Activated CD8-positive, alpha-beta T cell treated with anti-CD3 and anti-CD28 coated beads, Interleukin-2, amount 10 ng/mL, durations not matched to agents 7 days and 5 days (primary cell): Measurements from ENCODE around the gene NEB. TPM values are rescaled to one million over a fixed set of nuclear protein-coding genes. Genes with fewer than 3 reads are reported as not detected.

Experiments
- ATAC-seq: fragments of 150-1000 bp; cut with Tn5 transposase; one replicate; pipeline ENCODE4 v1.10.0; 2021; ENCODE audit warnings: moderate library complexity
- CTCF ChIA-PET: fragments of 350-600 bp; sonication (Branson Sonifier 250); formaldehyde crosslinking; loops from one replicate; lab custom pipeline; 2021; ENCODE audit warnings: antibody characterized with exemption; lab: Charles Lee
- POLR2A ChIA-PET: fragments of 350-600 bp; sonication (Branson Sonifier 250); formaldehyde crosslinking; loops from one replicate; lab custom pipeline; 2021; ENCODE audit warnings: antibody characterized with exemption; lab: Charles Lee
- DNase-seq: peaks from one replicate; pipeline ENCODE4 v3.0.0-alpha.2; 2020
- H3K27ac Mint-ChIP-seq: one replicate; pipeline ENCODE4 v1.8.0; 2021; ENCODE audit warnings: mild to moderate bottlenecking, mixed read lengths
- H3K27me3 Mint-ChIP-seq: one replicate; pipeline ENCODE4 v1.8.0; 2021; ENCODE audit warnings: low read depth, mixed read lengths
- H3K36me3 Mint-ChIP-seq: one replicate; pipeline ENCODE4 v1.8.0; 2021; ENCODE audit warnings: low read depth, mixed read lengths
- H3K4me1 Mint-ChIP-seq: one replicate; pipeline ENCODE4 v1.8.0; 2021; ENCODE audit warnings: low read depth, mixed read lengths
- H3K4me3 Mint-ChIP-seq: one replicate; pipeline ENCODE4 v1.8.0; 2021; ENCODE audit warnings: mild to moderate bottlenecking, mixed read lengths
- H3K9me3 Mint-ChIP-seq: one replicate; pipeline ENCODE4 v1.8.0; 2022; ENCODE audit warnings: mixed read lengths; ENCODE audit not compliant: insufficient read depth
- total RNA-seq, 2 experiments: library from RNA; stranded (reverse); gene quantifications; one replicate each; pipeline ENCODE4 v1.2.3, GENCODE V29; 2021

NEB gene
- total RNA-seq, 2 experiments from 2014 or later: 0.31 to 0.40 TPM

- POLR2A ChIA-PET: no interaction called here
- DNase-seq (no peak), ATAC-seq (no peak)
- no peaks in the 10 kb centered on the region for H3K27me3 Mint-ChIP-seq
- no peak overlapping the region for H3K27ac Mint-ChIP-seq
- H3K36me3 Mint-ChIP-seq: peaks cover 3% of the 10 kb centered on the region
- H3K4me1 Mint-ChIP-seq: peaks cover 6% of the 10 kb centered on the region
- no peaks in the 10 kb centered on the region for H3K9me3 Mint-ChIP-seq
- no peak overlapping the region for H3K4me3 Mint-ChIP-seq
- CTCF ChIA-PET: no interaction called here
Observed at GRCh38 chr2:151770995-151771394, 36.7 kb upstream of the NEB start.

GRCh38 chr2:151769606-151770005 lies 35.3 kb upstream of the NEB start:
- Mint-ChIP-seq H3K27ac (no peak overlapping the region), H3K36me3 (no peaks in the 10 kb centered on the region), H3K4me1 (peaks cover 9% of the 10 kb centered on the region), H3K27me3 (no peaks in the 10 kb centered on the region), H3K9me3 (no peaks in the 10 kb centered on the region), H3K4me3 (no peak overlapping the region)
- ATAC-seq: no peak
- CTCF ChIA-PET: no interaction called here
- POLR2A ChIA-PET: no interaction called here
- no peak for DNase-seq

GRCh38 chr2:151767536-151767935 lies 33.3 kb upstream of the NEB start:
- DNase-seq (no peak), ATAC-seq (no peak)
- no peak overlapping the region for H3K4me3 Mint-ChIP-seq
- no peak overlapping the region for H3K27ac Mint-ChIP-seq
- ChIA-PET CTCF (no interaction called here), POLR2A (no interaction called here)
- peaks cover 9% of the 10 kb centered on the region for H3K4me1 Mint-ChIP-seq
- no peaks in the 10 kb centered on the region for H3K36me3 Mint-ChIP-seq
- no peaks in the 10 kb centered on the region for H3K27me3 Mint-ChIP-seq
- H3K9me3 Mint-ChIP-seq: no peaks in the 10 kb centered on the region

- POLR2A ChIA-PET: no interaction called here
Observed at GRCh38 chr2:151766437-151767153, 32.3 kb upstream of the NEB start.

GRCh38 chr2:151765760-151766410 lies 31.6 kb upstream of the NEB start:
- DNase-seq (no peak), ATAC-seq (no peak)
- ChIA-PET CTCF (interaction anchor here (0.5 kb wide), 1 partner anchor 33 kb away, joined by 3 read pairs; no protein-coding TSS in a partner anchor), POLR2A (no interaction called here)
- Mint-ChIP-seq H3K27me3 (no peaks in the 10 kb centered on the region), H3K4me3 (no peak overlapping the region), H3K4me1 (peaks cover 9% of the 10 kb centered on the region), H3K36me3 (no peaks in the 10 kb centered on the region), H3K27ac (peak overlapping the region; percentile 60), H3K9me3 (no peaks in the 10 kb centered on the region)

More at GRCh38 chr2:151766437-151767153, 32.3 kb upstream of the NEB start:
- Mint-ChIP-seq H3K27me3 (no peaks in the 10 kb centered on the region), H3K27ac (peak overlapping the region; percentile 60), H3K36me3 (no peaks in the 10 kb centered on the region), H3K4me1 (peaks cover 9% of the 10 kb centered on the region), H3K9me3 (no peaks in the 10 kb centered on the region), H3K4me3 (no peak overlapping the region)
- DNase-seq (no peak), ATAC-seq (no peak)
- CTCF ChIA-PET: no interaction called here

GRCh38 chr2:151762694-151763093 lies 28.4 kb upstream of the NEB start:
- Mint-ChIP-seq H3K36me3 (no peaks in the 10 kb centered on the region), H3K4me3 (no peak overlapping the region), H3K27me3 (no peaks in the 10 kb centered on the region), H3K27ac (no peak overlapping the region), H3K9me3 (no peaks in the 10 kb centered on the region), H3K4me1 (peaks cover 9% of the 10 kb centered on the region)
- ChIA-PET POLR2A (no interaction called here), CTCF (no interaction called here)
- no peak for ATAC-seq
- no peak for DNase-seq

- ATAC-seq: no peak
Observed at GRCh38 chr2:151761687-151762086, 27.4 kb upstream of the NEB start.

GRCh38 chr2:151761193-151761592 lies 26.9 kb upstream of the NEB start:
- H3K4me1 Mint-ChIP-seq: peaks cover 5% of the 10 kb centered on the region
- no peaks in the 10 kb centered on the region for H3K36me3 Mint-ChIP-seq
- no peaks in the 10 kb centered on the region for H3K27me3 Mint-ChIP-seq
- no peak overlapping the region for H3K27ac Mint-ChIP-seq
- H3K4me3 Mint-ChIP-seq: no peak overlapping the region
- no peak for DNase-seq
- no peak for ATAC-seq
- no peaks in the 10 kb centered on the region for H3K9me3 Mint-ChIP-seq
- CTCF ChIA-PET: no interaction called here
- POLR2A ChIA-PET: no interaction called here

More at GRCh38 chr2:151761687-151762086, 27.4 kb upstream of the NEB start:
- H3K4me3 Mint-ChIP-seq: no peak overlapping the region
- POLR2A ChIA-PET: no interaction called here
- peaks cover 9% of the 10 kb centered on the region for H3K4me1 Mint-ChIP-seq
- H3K27ac Mint-ChIP-seq: no peak overlapping the region
- H3K36me3 Mint-ChIP-seq: no peaks in the 10 kb centered on the region
- CTCF ChIA-PET: no interaction called here
- DNase-seq: no peak
- H3K9me3 Mint-ChIP-seq: no peaks in the 10 kb centered on the region
- no peaks in the 10 kb centered on the region for H3K27me3 Mint-ChIP-seq

GRCh38 chr2:151760139-151760650 lies 25.9 kb upstream of the NEB start:
- Mint-ChIP-seq H3K36me3 (no peaks in the 10 kb centered on the region), H3K4me3 (no peak overlapping the region), H3K9me3 (no peaks in the 10 kb centered on the region), H3K27ac (no peak overlapping the region), H3K27me3 (no peaks in the 10 kb centered on the region), H3K4me1 (no peaks in the 10 kb centered on the region)
- POLR2A ChIA-PET: no interaction called here
- CTCF ChIA-PET: no interaction called here
- ATAC-seq (no peak), DNase-seq (no peak)

- Mint-ChIP-seq H3K4me3 (no peak overlapping the region), H3K9me3 (no peaks in the 10 kb centered on the region), H3K27me3 (no peaks in the 10 kb centered on the region), H3K4me1 (no peaks in the 10 kb centered on the region), H3K36me3 (no peaks in the 10 kb centered on the region), H3K27ac (no peak overlapping the region)
- POLR2A ChIA-PET: no interaction called here
- CTCF ChIA-PET: no interaction called here
- DNase-seq (no peak), ATAC-seq (no peak)
Observed at GRCh38 chr2:151758744-151759143, 24.5 kb upstream of the NEB start.

- Mint-ChIP-seq H3K27me3 (no peaks in the 10 kb centered on the region), H3K27ac (no peak overlapping the region), H3K4me1 (no peaks in the 10 kb centered on the region), H3K36me3 (no peaks in the 10 kb centered on the region), H3K9me3 (no peaks in the 10 kb centered on the region), H3K4me3 (no peak overlapping the region)
- DNase-seq (no peak), ATAC-seq (no peak)
- ChIA-PET POLR2A (no interaction called here), CTCF (no interaction called here)
Observed at GRCh38 chr2:151757861-151758260, 23.6 kb upstream of the NEB start.

- H3K4me3 Mint-ChIP-seq: no peak overlapping the region
- ChIA-PET POLR2A (no interaction called here), CTCF (no interaction called here)
- H3K4me1 Mint-ChIP-seq: no peaks in the 10 kb centered on the region
- H3K9me3 Mint-ChIP-seq: no peaks in the 10 kb centered on the region
- no peaks in the 10 kb centered on the region for H3K36me3 Mint-ChIP-seq
- H3K27me3 Mint-ChIP-seq: no peaks in the 10 kb centered on the region
- H3K27ac Mint-ChIP-seq: no peak overlapping the region
- DNase-seq (no peak), ATAC-seq (no peak)
Observed at GRCh38 chr2:151756820-151757219, 22.5 kb upstream of the NEB start.
